Measurements from ENCODE around the gene RPS6KA2. TPM values are rescaled to one million over a fixed set of nuclear protein-coding genes. Genes with fewer than 3 reads are reported as not detected.

The RPS6KA2 gene
- total RNA-seq, 1 experiment from 2014 or later, result 12.3 TPM

- no peaks in the 10 kb centered on the region for H3K9me3 ChIP-seq (ENCODE audit: control insufficient read depth, low read depth, low read length)
- H3K23me2 ChIP-seq (ENCODE audit: insufficient read length, low read depth, low read length, poor library complexity, severe bottlenecking), result no peaks in the 10 kb centered on the region
- peak overlapping the region; percentile 68 for H2BK12ac ChIP-seq (ENCODE audit: insufficient read length, low read depth, low read length)
- H3K23ac ChIP-seq (ENCODE audit: insufficient read length, low read depth, low read length), result no peak overlapping the region
- H2BK15ac ChIP-seq (ENCODE audit: low read depth, low read length), result no peak overlapping the region
- H4K5ac ChIP-seq (ENCODE audit: insufficient read length, low read depth, low read length), result no peak overlapping the region
- H3K27me3 ChIP-seq (ENCODE audit: insufficient read depth, low read length), result no peaks in the 10 kb centered on the region
- H3K56ac ChIP-seq (ENCODE audit: insufficient read length, low read depth, low read length), result no peak overlapping the region
- no peak for TF ChIP-seq CTCF (conservative IDR thresholded peaks at IDR 0.05)
- no peak overlapping the region for H3T11ph ChIP-seq (ENCODE audit: low read length)
- Mint-ChIP-seq H3K4me1 (peaks cover 38 to 43% of the 10 kb centered on the region in 2 experiments), H3K36me3 (ENCODE audit: insufficient read depth in 1 of 3, low read depth in 3 of 3) (no peaks in the 10 kb centered on the region; a peak in 1 of 7 replicates), H3K27ac (peak overlapping the region in 2 of 3 experiments; percentile 12 to 41; a peak in 4 of 7 replicates), H3K4me3 (no peak overlapping the region; a peak in 1 of 5 replicates), H3K27me3 (ENCODE audit: low read depth) (no peaks in the 10 kb centered on the region; the same call in none of the 2 replicates), H3K9me3 (no peaks in the 10 kb centered on the region)
- H2BK5ac ChIP-seq (ENCODE audit: insufficient read length, low read length), result no peak overlapping the region
- no peak overlapping the region for H3K14ac ChIP-seq (ENCODE audit: insufficient read depth, low read length)
- no peak overlapping the region for H2AFZ ChIP-seq (ENCODE audit: low read length)
- H3K27ac ChIP-seq (ENCODE audit: insufficient read length, low read depth, low read length), result no peak overlapping the region
- no peak overlapping the region for H3K4ac ChIP-seq (ENCODE audit: low read depth, low read length)
- H4K91ac ChIP-seq (ENCODE audit: insufficient read length, low read depth, low read length), result no peak overlapping the region
- H3K79me1 ChIP-seq (ENCODE audit: insufficient read depth, low read depth, low read length, poor library complexity, severe bottlenecking), result no peaks in the 10 kb centered on the region
- H2AK5ac ChIP-seq (ENCODE audit: insufficient read length, low read length), result no peak overlapping the region
- H3K4me1 ChIP-seq (ENCODE audit: insufficient read depth, low read length), result peaks cover 10% of the 10 kb centered on the region
- no peaks in the 10 kb centered on the region for H4K20me1 ChIP-seq (ENCODE audit: control insufficient read depth, insufficient read depth, insufficient read length)
- no CpG with 5 or more reads among the region's 9 CpGs for WGBS (ENCODE audit: extremely low coverage, insufficient read length, low lambda C conversion rate)
- no peak overlapping the region for H3K4me2 ChIP-seq (ENCODE audit: insufficient read depth, insufficient read length, low read length)
- H2BK120ac ChIP-seq (ENCODE audit: low read depth, low read length, poor library complexity, severe bottlenecking), result no peak overlapping the region
- no peak overlapping the region for H3K18ac ChIP-seq (ENCODE audit: insufficient read length, low read depth, low read length)
- no peak for DNase-seq
- no peak overlapping the region for H3K9ac ChIP-seq (ENCODE audit: extremely low read depth, insufficient read length, low read length)
- H3K79me2 ChIP-seq (ENCODE audit: insufficient read depth, low read length), result no peaks in the 10 kb centered on the region; the same call in 1 of the 2 replicates
- no peak overlapping the region for H4K8ac ChIP-seq (replicated peaks; ENCODE audit: insufficient read length, low read depth, low read length)
- no peak overlapping the region for H2BK20ac ChIP-seq (ENCODE audit: low read depth, low read length, poor library complexity, severe bottlenecking)
Observed at GRCh38 chr6:166543603-166544295, 83.3 kb downstream of the RPS6KA2 start.
